AG04450 (cell line): ENCODE results near the gene SELENON. TPM values are rescaled to one million over a fixed set of nuclear protein-coding genes. Genes with fewer than 3 reads are reported as not detected.

Experiments used
- CTCF ChIA-PET: fragments of 300-600, 350-600 bp; formaldehyde crosslinking; extraction: SDS; loops from one replicate; lab custom pipeline; 2022; ENCODE audit warnings: antibody characterized with exemption, inconsistent platforms; lab: Charles Lee
- POLR2A ChIA-PET: fragments of 350-600 bp; formaldehyde crosslinking; extraction: SDS; loops from one replicate; lab custom pipeline; 2021; ENCODE audit warnings: antibody characterized with exemption, inconsistent platforms; lab: Yijun Ruan, JAX
- DNase-seq: peaks from one replicate; pipeline ENCODE4 v3.0.0-alpha.2; 2011; ENCODE audit warnings: low read depth, low spot score
- H3K27ac ChIP-seq: one replicate; pipeline ENCODE4 v1.5.1; 2012; ENCODE audit warnings: low read depth, low read length, control low read depth
- H3K27me3 ChIP-seq: one replicate; pipeline ENCODE4 v1.6.0; 2012; ENCODE audit warnings: low read length; ENCODE audit not compliant: control insufficient read depth, insufficient read depth
- H3K4me3 ChIP-seq: 2 replicates; pipeline ENCODE4 v1.5.1; 2011; ENCODE audit warnings: mild to moderate bottlenecking, low read depth, low read length, control low read depth
- H3K9me3 ChIP-seq: 2 replicates; pipeline ENCODE4 v1.5.1; 2012; ENCODE audit warnings: low read length; ENCODE audit not compliant: control insufficient read depth, insufficient read depth
- CTCF ChIP-seq: IDR thresholded peaks from 2 replicates; pipeline ENCODE4 v1.5.1; 2011; ENCODE audit warnings: low read depth, low read length, control low read depth, inconsistent platforms
- polyA plus RNA-seq: library from polyadenylated mRNA; depleted of rRNA; stranded (reverse); fragments of >200 nt; gene quantifications from 2 replicates; pipeline ENCODE4 v1.2.3, GENCODE V29; 2011; rRNA removed

SELENON gene
- polyA plus RNA-seq, 1 experiment, result 36.3 TPM

GRCh38 chr1:25864434-25864833, 64.4 kb downstream of the SELENON start:
- no peak for DNase-seq
- TF ChIP-seq CTCF, result no peak
- no peak overlapping the region for H3K27ac ChIP-seq
- H3K9me3 ChIP-seq, result no peaks in the 10 kb centered on the region; the same call in 1 of the 2 replicates
- CTCF ChIA-PET, result interaction anchor here (0.7 to 1.3 kb wide), 3 partner anchors 31 to 291 kb away, joined by 3 read pairs; no protein-coding TSS in a partner anchor
- H3K27me3 ChIP-seq, result no peaks in the 10 kb centered on the region
- H3K4me3 ChIP-seq, result no peak overlapping the region
- POLR2A ChIA-PET, result no interaction called here

- no peaks in the 10 kb centered on the region; the same call in 1 of the 2 replicates for H3K9me3 ChIP-seq
- H3K4me3 ChIP-seq, result no peak overlapping the region
- TF ChIP-seq CTCF, result no peak
- H3K27ac ChIP-seq, result no peak overlapping the region
- ChIA-PET POLR2A (no interaction called here), CTCF (interaction anchor here (1.0 kb wide), 1 partner anchor 9 kb away, joined by 3 read pairs; the partner anchor contains the start of gene PAQR7)
- H3K27me3 ChIP-seq, result no peaks in the 10 kb centered on the region
- DNase-seq, result no peak
These were observed 66.3 kb downstream of the SELENON start for GRCh38 chr1:25866288-25866687.

GRCh38 chr1:25867210-25867991, 67.4 kb downstream of the SELENON start:
- Histone ChIP-seq H3K27me3 (no peaks in the 10 kb centered on the region), H3K4me3 (no peak overlapping the region), H3K9me3 (no peaks in the 10 kb centered on the region; the same call in 1 of the 2 replicates), H3K27ac (no peak overlapping the region)
- DNase-seq, result no peak
- no peak for TF ChIP-seq CTCF
- ChIA-PET CTCF (interaction anchor here (0.6 to 1.5 kb wide), 3 partner anchors 8 to 258 kb away, joined by 3 to 5 read pairs (median 3); partner anchors contain the start of gene PAQR7), POLR2A (no interaction called here)

Other genes starting within 250 kb of the SELENON start
- 16.9 TPM in 2 replicates for gene MAN1C1, start 183.4 kb upstream of the SELENON start, polyA plus RNA-seq
- 65.8 and 68.6 TPM in 2 replicates for gene MTFR1L, start 19.8 kb downstream of the SELENON start, polyA plus RNA-seq
- 0.97 and 1.1 TPM in 2 replicates for gene AUNIP, start 59.3 kb downstream of the SELENON start, polyA plus RNA-seq
- gene PAQR7, start 75.5 kb downstream of the SELENON start, polyA plus RNA-seq, result 10.7 and 11.9 TPM in 2 replicates
- gene STMN1, start 106.2 kb downstream of the SELENON start, polyA plus RNA-seq, result 154 and 176 TPM in 2 replicates
- gene PAFAH2, start 197.9 kb downstream of the SELENON start, polyA plus RNA-seq, result 9.3 and 11.8 TPM in 2 replicates
- 1.3 and 1.8 TPM in 2 replicates for gene EXTL1, start 221.6 kb downstream of the SELENON start, polyA plus RNA-seq
- not detected in 2 replicates for gene SLC30A2, start 245.9 kb downstream of the SELENON start, polyA plus RNA-seq